ENCODE measurements around the gene ENPP1. TPM values are rescaled to one million over a fixed set of nuclear protein-coding genes. Genes with fewer than 3 reads are reported as not detected.

Gene ENPP1
- total RNA-seq, 1 experiment from 2014 or later, result 1.1 TPM

DNA sequence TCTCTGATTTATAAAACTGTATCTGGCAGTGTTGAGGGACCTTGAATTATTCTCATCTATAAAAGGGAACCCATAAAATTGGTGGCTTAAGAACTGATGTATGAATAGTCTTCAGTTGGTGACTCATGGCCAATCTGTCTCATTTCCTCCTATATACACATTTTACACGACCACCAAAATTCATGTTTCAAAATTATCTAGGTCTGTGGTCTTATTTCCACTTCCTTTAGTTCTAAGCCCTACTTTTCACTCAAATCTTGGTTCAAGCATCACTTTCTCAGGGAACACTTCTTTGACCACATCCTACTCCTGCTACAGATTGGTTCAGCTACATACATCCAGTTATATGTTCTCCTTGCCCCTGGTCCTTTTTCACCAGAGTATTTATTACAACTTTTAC lies 18.6 kb upstream of the ENPP1 start:
- H3K9me2 ChIP-seq (replicated peaks; ENCODE audit: insufficient read depth, low read length), result no peaks in the 10 kb centered on the region
- H3K36me3 ChIP-seq (ENCODE audit: insufficient read depth, low read length), result no peaks in the 10 kb centered on the region
- H4K20me1 ChIP-seq (ENCODE audit: insufficient read depth, low read depth, low read length), result no peaks in the 10 kb centered on the region
- no peaks in the 10 kb centered on the region for H3K9me3 ChIP-seq (ENCODE audit: low read length)
- no peak overlapping the region for H3K4me2 ChIP-seq (ENCODE audit: low read depth, low read length, poor library complexity, severe bottlenecking)
- H3K9ac ChIP-seq (ENCODE audit: low read length), result no peak overlapping the region
- H2AFZ ChIP-seq (ENCODE audit: low read length), result no peak overlapping the region
- no peak overlapping the region for H3K27ac ChIP-seq (ENCODE audit: low read length)
- no peaks in the 10 kb centered on the region for H3K27me3 ChIP-seq (ENCODE audit: low read length)
- no peak overlapping the region for H3K4me3 ChIP-seq (ENCODE audit: low read length)
- no peak for DNase-seq
- H3K79me2 ChIP-seq (ENCODE audit: low read length), result no peaks in the 10 kb centered on the region
- H3K4me1 ChIP-seq (ENCODE audit: low read length), result no peaks in the 10 kb centered on the region

GRCh38 chr6:131791476-131791875 lies 16.3 kb upstream of the ENPP1 start:
- Histone ChIP-seq H3K4me2 (ENCODE audit: low read depth, low read length, poor library complexity, severe bottlenecking) (no peak overlapping the region), H3K27ac (ENCODE audit: low read length) (no peak overlapping the region), H3K4me1 (ENCODE audit: low read length) (no peaks in the 10 kb centered on the region), H3K36me3 (ENCODE audit: insufficient read depth, low read length) (no peaks in the 10 kb centered on the region), H3K4me3 (ENCODE audit: low read length) (no peak overlapping the region), H3K79me2 (ENCODE audit: low read length) (no peaks in the 10 kb centered on the region), H4K20me1 (ENCODE audit: insufficient read depth, low read depth, low read length) (no peaks in the 10 kb centered on the region), H3K27me3 (ENCODE audit: low read length) (no peaks in the 10 kb centered on the region), H3K9me2 (replicated peaks; ENCODE audit: insufficient read depth, low read length) (no peaks in the 10 kb centered on the region), H3K9ac (ENCODE audit: low read length) (no peak overlapping the region), H3K9me3 (ENCODE audit: low read length) (no peaks in the 10 kb centered on the region), H2AFZ (ENCODE audit: low read length) (no peak overlapping the region)
- no peak for DNase-seq

GRCh38 chr6:131792091-131792496 lies 15.7 kb upstream of the ENPP1 start:
- H3K27ac ChIP-seq (ENCODE audit: low read length), result no peak overlapping the region
- H3K4me1 ChIP-seq (ENCODE audit: low read length), result no peaks in the 10 kb centered on the region
- H3K9me2 ChIP-seq (replicated peaks; ENCODE audit: insufficient read depth, low read length), result no peaks in the 10 kb centered on the region
- H3K9me3 ChIP-seq (ENCODE audit: low read length), result no peaks in the 10 kb centered on the region
- H3K79me2 ChIP-seq (ENCODE audit: low read length), result no peaks in the 10 kb centered on the region
- no peak overlapping the region for H3K4me2 ChIP-seq (ENCODE audit: low read depth, low read length, poor library complexity, severe bottlenecking)
- H3K9ac ChIP-seq (ENCODE audit: low read length), result no peak overlapping the region
- no peaks in the 10 kb centered on the region for H3K27me3 ChIP-seq (ENCODE audit: low read length)
- no peaks in the 10 kb centered on the region for H3K36me3 ChIP-seq (ENCODE audit: insufficient read depth, low read length)
- H3K4me3 ChIP-seq (ENCODE audit: low read length), result no peak overlapping the region
- H2AFZ ChIP-seq (ENCODE audit: low read length), result no peak overlapping the region
- no peak for DNase-seq
- no peaks in the 10 kb centered on the region for H4K20me1 ChIP-seq (ENCODE audit: insufficient read depth, low read depth, low read length)

DNA sequence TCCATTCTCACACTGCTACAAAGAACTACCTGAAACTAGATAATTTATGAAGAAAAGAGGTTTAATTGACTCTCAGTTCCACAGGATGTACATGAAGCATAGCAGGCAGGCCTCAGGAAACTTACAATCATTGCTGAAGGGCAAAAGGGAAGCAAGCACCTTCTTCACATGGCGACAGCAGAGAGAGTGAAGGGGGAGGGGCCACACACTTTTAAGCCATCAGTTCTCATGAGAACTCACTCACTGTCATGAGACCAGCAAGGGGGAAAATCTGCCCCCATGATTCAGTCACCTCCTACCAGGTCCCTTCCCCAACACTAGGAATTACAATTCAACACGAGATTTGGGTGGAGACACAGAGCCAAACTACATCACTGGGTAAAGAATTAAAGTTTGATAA lies 12.5 kb upstream of the ENPP1 start:
- no peak overlapping the region for H2AFZ ChIP-seq (ENCODE audit: low read length)

GRCh38 chr6:131802347-131802746 lies 5.5 kb upstream of the ENPP1 start:
- H3K4me2 ChIP-seq (ENCODE audit: low read depth, low read length, poor library complexity, severe bottlenecking), result no peak overlapping the region
- no peak overlapping the region for H3K27ac ChIP-seq (ENCODE audit: low read length)
- H3K9ac ChIP-seq (ENCODE audit: low read length), result no peak overlapping the region
- no peaks in the 10 kb centered on the region for H3K79me2 ChIP-seq (ENCODE audit: low read length)
- no peak overlapping the region for H3K4me3 ChIP-seq (ENCODE audit: low read length)
- 0 out of 2 replicates have a peak, but pooled peaks cover 4% of the 10 kb centered on the region for H3K27me3 ChIP-seq (ENCODE audit: low read length)
- H3K36me3 ChIP-seq (ENCODE audit: insufficient read depth, low read length), result no peaks in the 10 kb centered on the region
- H3K9me3 ChIP-seq (ENCODE audit: low read length), result no peaks in the 10 kb centered on the region
- H4K20me1 ChIP-seq (ENCODE audit: insufficient read depth, low read depth, low read length), result no peaks in the 10 kb centered on the region
- H3K4me1 ChIP-seq (ENCODE audit: low read length), result peaks cover 2% of the 10 kb centered on the region
- no peak overlapping the region for H2AFZ ChIP-seq (ENCODE audit: low read length)
- no peaks in the 10 kb centered on the region for H3K9me2 ChIP-seq (replicated peaks; ENCODE audit: insufficient read depth, low read length)
- no peak for DNase-seq

More for the DNA sequence above, 12.5 kb upstream of the ENPP1 start:
- no peak overlapping the region for H3K4me2 ChIP-seq (ENCODE audit: low read depth, low read length, poor library complexity, severe bottlenecking)
- H3K9me2 ChIP-seq (replicated peaks; ENCODE audit: insufficient read depth, low read length), result no peaks in the 10 kb centered on the region
- H3K4me1 ChIP-seq (ENCODE audit: low read length), result no peaks in the 10 kb centered on the region
- no peaks in the 10 kb centered on the region for H3K27me3 ChIP-seq (ENCODE audit: low read length)
- no peaks in the 10 kb centered on the region for H3K9me3 ChIP-seq (ENCODE audit: low read length)
- H3K4me3 ChIP-seq (ENCODE audit: low read length), result no peak overlapping the region
- H3K36me3 ChIP-seq (ENCODE audit: insufficient read depth, low read length), result no peaks in the 10 kb centered on the region
- no peaks in the 10 kb centered on the region for H3K79me2 ChIP-seq (ENCODE audit: low read length)
- H3K9ac ChIP-seq (ENCODE audit: low read length), result no peak overlapping the region
- DNase-seq, result no peak
- H4K20me1 ChIP-seq (ENCODE audit: insufficient read depth, low read depth, low read length), result no peaks in the 10 kb centered on the region
- H3K27ac ChIP-seq (ENCODE audit: low read length), result no peak overlapping the region

GRCh38 chr6:131803007-131803769 lies 4.6 kb upstream of the ENPP1 start:
- no peaks in the 10 kb centered on the region for H4K20me1 ChIP-seq (ENCODE audit: insufficient read depth, low read depth, low read length)
- H3K36me3 ChIP-seq (ENCODE audit: insufficient read depth, low read length), result no peaks in the 10 kb centered on the region
- no peak for DNase-seq
- H3K27me3 ChIP-seq (ENCODE audit: low read length), result 0 out of 2 replicates have a peak, but pooled peaks cover 5% of the 10 kb centered on the region
- no peaks in the 10 kb centered on the region for H3K9me2 ChIP-seq (replicated peaks; ENCODE audit: insufficient read depth, low read length)
- no peak overlapping the region for H3K9ac ChIP-seq (ENCODE audit: low read length)
- H3K4me3 ChIP-seq (ENCODE audit: low read length), result no peak overlapping the region
- H2AFZ ChIP-seq (ENCODE audit: low read length), result no peak overlapping the region
- H3K4me1 ChIP-seq (ENCODE audit: low read length), result peaks cover 5% of the 10 kb centered on the region
- no peaks in the 10 kb centered on the region for H3K9me3 ChIP-seq (ENCODE audit: low read length)
- no peak overlapping the region for H3K27ac ChIP-seq (ENCODE audit: low read length)
- no peak overlapping the region for H3K4me2 ChIP-seq (ENCODE audit: low read depth, low read length, poor library complexity, severe bottlenecking)
- H3K79me2 ChIP-seq (ENCODE audit: low read length), result no peaks in the 10 kb centered on the region

DNA sequence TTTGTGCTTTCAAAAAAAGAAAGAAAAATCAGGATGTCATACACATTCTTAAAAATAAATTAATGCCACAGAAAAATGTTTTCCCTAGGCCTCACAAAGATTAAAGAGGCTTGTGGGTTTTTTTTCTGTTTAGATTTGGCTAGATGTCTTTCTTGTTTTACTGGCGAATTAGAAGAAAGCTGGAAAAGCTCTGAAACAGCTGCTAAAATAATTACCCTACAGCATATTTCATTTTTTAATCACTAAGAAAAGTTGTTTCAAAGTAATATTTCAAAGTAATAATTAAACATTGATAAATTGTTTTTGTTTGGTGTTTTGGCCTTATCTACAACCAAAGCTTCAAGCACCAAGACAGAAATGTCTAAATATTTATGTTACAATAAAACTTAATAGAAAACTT lies 3.7 kb upstream of the ENPP1 start:
- Histone ChIP-seq H3K9me3 (ENCODE audit: low read length) (no peaks in the 10 kb centered on the region), H3K27ac (ENCODE audit: low read length) (no peak overlapping the region), H3K36me3 (ENCODE audit: insufficient read depth, low read length) (no peaks in the 10 kb centered on the region), H3K9ac (ENCODE audit: low read length) (no peak overlapping the region), H3K9me2 (replicated peaks; ENCODE audit: insufficient read depth, low read length) (no peaks in the 10 kb centered on the region), H3K27me3 (ENCODE audit: low read length) (0 out of 2 replicates have a peak, but pooled peaks cover 5% of the 10 kb centered on the region), H3K4me2 (ENCODE audit: low read depth, low read length, poor library complexity, severe bottlenecking) (no peak overlapping the region), H3K4me3 (ENCODE audit: low read length) (no peak overlapping the region), H3K4me1 (ENCODE audit: low read length) (peaks cover 8% of the 10 kb centered on the region), H3K79me2 (ENCODE audit: low read length) (no peaks in the 10 kb centered on the region), H2AFZ (ENCODE audit: low read length) (no peak overlapping the region), H4K20me1 (ENCODE audit: insufficient read depth, low read depth, low read length) (no peaks in the 10 kb centered on the region)
- DNase-seq, result no peak

DNA sequence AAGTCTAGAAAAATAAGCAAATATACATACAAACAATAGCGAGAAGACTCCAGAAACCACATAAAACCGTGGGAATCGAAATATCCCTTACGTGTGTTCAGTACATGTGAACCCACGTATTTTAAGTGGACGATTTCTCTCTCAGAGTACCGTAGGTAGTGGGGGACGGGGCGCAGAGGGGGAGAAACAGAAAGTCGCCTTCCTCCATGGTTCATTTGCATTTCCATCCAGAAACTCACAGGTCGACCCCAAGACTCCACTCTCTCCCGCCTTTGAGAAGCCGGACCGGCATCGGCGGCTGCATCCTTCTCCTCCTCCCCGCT lies 538 bp upstream of the ENPP1 start:
- Histone ChIP-seq H3K4me1 (ENCODE audit: low read length) (peaks cover 14% of the 10 kb centered on the region), H3K9me2 (replicated peaks; ENCODE audit: insufficient read depth, low read length) (no peaks in the 10 kb centered on the region), H3K79me2 (ENCODE audit: low read length) (no peaks in the 10 kb centered on the region), H3K9me3 (ENCODE audit: low read length) (no peaks in the 10 kb centered on the region), H4K20me1 (ENCODE audit: insufficient read depth, low read depth, low read length) (no peaks in the 10 kb centered on the region), H2AFZ (ENCODE audit: low read length) (peak overlapping the region; percentile 5; the same call in 1 of the 2 replicates), H3K9ac (ENCODE audit: low read length) (0 out of 2 replicates have a peak overlapping the region, but pooled peaks have one; percentile 16), H3K27ac (ENCODE audit: low read length) (no peak overlapping the region), H3K4me2 (ENCODE audit: low read depth, low read length, poor library complexity, severe bottlenecking) (peak overlapping the region; percentile 55), H3K27me3 (ENCODE audit: low read length) (0 out of 2 replicates have a peak, but pooled peaks cover 5% of the 10 kb centered on the region), H3K4me3 (ENCODE audit: low read length) (peak overlapping the region; percentile 46; the same call in 1 of the 2 replicates), H3K36me3 (ENCODE audit: insufficient read depth, low read length) (no peaks in the 10 kb centered on the region)
- DNase-seq, result no peak

Measured in Karpas-422 (cell line).